ENCODE data around the gene TECPR2. TPM values are rescaled to one million over a fixed set of nuclear protein-coding genes. Genes with fewer than 3 reads are reported as not detected.

The TECPR2 gene
- total and polyA plus RNA-seq, 4 donors = 2.0 to 12.6 (median 5.2) TPM

DNA sequence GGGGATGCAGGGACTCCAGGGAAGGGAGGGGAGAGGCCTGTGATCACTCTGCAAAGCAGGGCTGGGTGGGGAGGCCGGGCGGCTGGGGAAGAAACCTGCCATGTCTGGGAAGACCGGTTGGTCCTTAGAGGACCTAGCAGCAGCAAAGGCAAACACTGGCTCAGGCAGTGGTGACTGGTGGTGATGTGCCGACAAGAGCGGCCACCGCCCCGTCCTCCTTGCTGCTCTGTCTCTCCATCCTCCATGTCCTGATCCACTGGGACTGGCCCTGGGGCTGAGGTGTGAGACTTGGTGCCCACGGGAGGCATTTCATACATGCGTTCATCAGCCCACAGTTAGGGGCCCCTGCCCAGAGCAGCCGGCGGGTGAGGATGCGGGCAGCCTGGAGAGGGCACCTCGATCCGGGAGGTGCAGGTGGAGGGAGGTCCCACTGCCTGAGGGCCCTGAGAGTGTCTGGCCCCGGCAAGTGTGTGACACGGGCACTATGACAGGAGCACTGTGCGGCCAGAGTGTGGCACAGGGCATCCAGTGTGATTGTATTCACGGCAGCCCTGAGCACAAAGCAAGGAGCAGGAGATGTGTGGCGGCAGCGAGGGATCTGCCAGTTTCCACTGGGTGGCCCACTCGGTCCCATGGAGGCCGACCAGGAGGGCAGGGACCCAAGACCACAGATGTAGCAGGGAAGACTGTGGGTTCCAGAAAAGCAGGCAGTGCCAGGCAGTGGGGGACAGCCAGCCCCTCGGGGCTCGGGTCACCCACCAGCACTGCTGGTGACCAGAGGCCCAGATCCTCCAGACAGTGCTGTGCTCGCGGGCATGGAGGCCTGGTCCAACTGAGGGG, 133.0 kb downstream of the TECPR2 start:
- Histone ChIP-seq H3K9ac (ENCODE audit: low read depth in 1 of 2, low read length in 2 of 2) (no peak overlapping the region), H3K27ac (ENCODE audit: low read depth in 1 of 2, low read length in 2 of 2) (no peak overlapping the region), H3K4me1 (ENCODE audit: control insufficient read depth in 4 of 4, insufficient read depth in 4 of 4, low read length in 3 of 4) (peaks cover 0 to under 1% (median 0%) of the 10 kb centered on the region in 4 donors), H3K9me3 (ENCODE audit: control insufficient read depth in 4 of 4, low read length in 3 of 4) (no peaks in the 10 kb centered on the region), H3K36me3 (ENCODE audit: control insufficient read depth in 4 of 4, insufficient read depth in 3 of 4, low read depth in 1 of 4, low read length in 3 of 4) (peaks cover 0 to 15% (median 3%) of the 10 kb centered on the region in 4 donors), H3K4me3 (ENCODE audit: low read depth in 1 of 3, low read length in 3 of 3) (no peak overlapping the region), H3K27me3 (ENCODE audit: control insufficient read depth in 4 of 4, insufficient read depth in 4 of 4, low read length in 3 of 4) (no peaks in the 10 kb centered on the region)
- DNase-seq (ENCODE audit: low spot score) = no peak
- WGBS = 97% methylated on average over 26 of the region's 26 CpGs
- TF ChIP-seq RXRA (IDR thresholded peaks at IDR 0.05) = no peak
- TF ChIP-seq MAX (IDR thresholded peaks at IDR 0.05) = no peak
- TF ChIP-seq HNF4G (IDR thresholded peaks at IDR 0.05) = no peak
- no peak for TF ChIP-seq ATF3 (IDR thresholded peaks at IDR 0.05)
- TF ChIP-seq EGR1 (IDR thresholded peaks at IDR 0.05; ENCODE audit: low read depth in 2 of 2) = no peak
- no peak for TF ChIP-seq NR2F2 (IDR thresholded peaks at IDR 0.05)
- TF ChIP-seq TAF1 (conservative IDR thresholded peaks at IDR 0.05) = no peak
- no peak for TF ChIP-seq REST (IDR thresholded peaks at IDR 0.05)

DNA sequence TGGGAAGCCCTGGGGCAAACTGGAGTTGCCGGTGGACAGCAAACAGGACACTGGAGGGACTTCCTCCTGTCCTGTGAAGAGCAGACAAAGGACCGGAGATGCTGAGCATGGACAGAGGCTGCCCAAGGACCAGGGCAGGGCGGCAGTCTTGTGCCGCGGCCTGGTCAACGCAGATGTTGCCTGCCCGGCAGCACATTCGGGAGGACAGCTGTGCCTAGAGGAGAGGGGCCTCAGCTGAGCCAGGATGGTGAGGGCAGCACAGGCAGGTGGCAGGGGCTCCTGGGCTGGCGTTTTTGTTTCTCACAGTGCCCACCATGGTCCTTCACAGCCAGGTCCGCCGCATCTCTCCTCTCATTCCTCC, 133.6 kb downstream of the TECPR2 start:
- H3K4me1 ChIP-seq (ENCODE audit: control insufficient read depth in 4 of 4, insufficient read depth in 4 of 4, low read length in 3 of 4) = peaks cover 0 to 3% (median 0%) of the 10 kb centered on the region in 4 donors
- no peak overlapping the region for H3K9ac ChIP-seq (ENCODE audit: low read depth in 1 of 2, low read length in 2 of 2)
- DNase-seq (ENCODE audit: low spot score) = no peak
- TF ChIP-seq, protein P1, sequence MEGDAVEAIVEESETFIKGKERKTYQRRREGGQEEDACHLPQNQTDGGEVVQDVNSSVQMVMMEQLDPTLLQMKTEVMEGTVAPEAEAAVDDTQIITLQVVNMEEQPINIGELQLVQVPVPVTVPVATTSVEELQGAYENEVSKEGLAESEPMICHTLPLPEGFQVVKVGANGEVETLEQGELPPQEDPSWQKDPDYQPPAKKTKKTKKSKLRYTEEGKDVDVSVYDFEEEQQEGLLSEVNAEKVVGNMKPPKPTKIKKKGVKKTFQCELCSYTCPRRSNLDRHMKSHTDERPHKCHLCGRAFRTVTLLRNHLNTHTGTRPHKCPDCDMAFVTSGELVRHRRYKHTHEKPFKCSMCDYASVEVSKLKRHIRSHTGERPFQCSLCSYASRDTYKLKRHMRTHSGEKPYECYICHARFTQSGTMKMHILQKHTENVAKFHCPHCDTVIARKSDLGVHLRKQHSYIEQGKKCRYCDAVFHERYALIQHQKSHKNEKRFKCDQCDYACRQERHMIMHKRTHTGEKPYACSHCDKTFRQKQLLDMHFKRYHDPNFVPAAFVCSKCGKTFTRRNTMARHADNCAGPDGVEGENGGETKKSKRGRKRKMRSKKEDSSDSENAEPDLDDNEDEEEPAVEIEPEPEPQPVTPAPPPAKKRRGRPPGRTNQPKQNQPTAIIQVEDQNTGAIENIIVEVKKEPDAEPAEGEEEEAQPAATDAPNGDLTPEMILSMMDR (IDR thresholded peaks at IDR 0.05; ENCODE audit: low read depth, low read length, missing input control) = no peak
- no peak for TF ChIP-seq MAX (IDR thresholded peaks at IDR 0.05)
- no peak for TF ChIP-seq GABPA (IDR thresholded peaks at IDR 0.05 in 1 of 2, conservative IDR thresholded peaks at IDR 0.05 in 1 of 2)
- no peak for TF ChIP-seq HNF4G (IDR thresholded peaks at IDR 0.05)
- no peak for TF ChIP-seq ATF3 (IDR thresholded peaks at IDR 0.05)
- no peaks in the 10 kb centered on the region for H3K27me3 ChIP-seq (ENCODE audit: control insufficient read depth in 4 of 4, insufficient read depth in 4 of 4, low read length in 3 of 4)
- H3K9me3 ChIP-seq (ENCODE audit: control insufficient read depth in 4 of 4, low read length in 3 of 4) = no peaks in the 10 kb centered on the region
- WGBS = 92% methylated on average over 11 of the region's 11 CpGs
- H3K27ac ChIP-seq (ENCODE audit: low read depth in 1 of 2, low read length in 2 of 2) = no peak overlapping the region
- no peak overlapping the region for H3K4me3 ChIP-seq (ENCODE audit: low read depth in 1 of 3, low read length in 3 of 3)
- H3K36me3 ChIP-seq (ENCODE audit: control insufficient read depth in 4 of 4, insufficient read depth in 3 of 4, low read depth in 1 of 4, low read length in 3 of 4) = peaks cover 0 to 15% (median 3%) of the 10 kb centered on the region in 4 donors
